Measurements from ENCODE around the gene DOCK7. TPM values are rescaled to one million over a fixed set of nuclear protein-coding genes. Genes with fewer than 3 reads are reported as not detected.

Gene DOCK7
- polyA plus RNA-seq, 1 of the 3 experiments (the other 2 are of a cell fraction): 27.6 TPM

DNA sequence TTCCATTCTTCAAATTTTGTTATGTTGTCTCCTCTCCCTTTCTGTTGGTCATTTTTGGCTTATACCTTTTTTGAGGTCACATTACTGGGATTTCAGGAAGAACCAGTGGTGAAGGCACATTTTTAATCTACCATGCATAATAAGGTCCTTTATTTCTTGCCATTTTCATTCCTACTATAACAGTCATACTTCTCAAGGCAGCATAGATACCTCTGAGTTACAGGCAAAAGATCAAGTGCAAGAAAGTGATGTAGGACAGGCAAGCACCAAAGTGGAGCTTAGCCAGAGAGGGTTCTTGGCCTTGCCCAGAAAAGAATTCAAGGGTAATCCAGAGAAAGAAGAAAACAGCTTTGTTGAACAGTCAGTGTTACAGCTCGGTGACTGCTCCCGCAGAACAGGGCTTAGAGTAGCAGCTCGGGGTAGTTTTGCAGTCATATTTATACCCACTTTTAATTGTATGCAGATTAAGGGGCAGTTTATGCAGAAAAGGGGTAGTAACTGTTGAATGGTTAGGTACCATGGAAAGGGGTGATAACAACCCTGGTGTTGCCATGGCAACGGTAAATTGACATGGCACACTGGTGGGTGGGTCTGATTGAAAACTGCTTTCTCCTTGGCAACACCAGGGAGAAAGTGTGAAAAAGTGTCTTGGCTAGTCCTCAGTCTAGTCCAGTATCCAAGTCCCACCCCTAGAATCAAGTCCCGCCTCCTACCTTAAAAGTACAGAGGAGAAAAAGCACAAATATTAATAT is 39.6 kb upstream of the DOCK7 start:
- Histone ChIP-seq H4K20me1 (ENCODE audit: insufficient read depth) (no peaks in the 10 kb centered on the region), H3K9me3 (no peaks in the 10 kb centered on the region), H3K79me2 (ENCODE audit: insufficient read depth) (no peaks in the 10 kb centered on the region), H3K9me2 (no peaks in the 10 kb centered on the region), H3K36me3 (replicated peaks in 1 of 2; ENCODE audit: control insufficient read depth in 1 of 2, insufficient read depth in 2 of 2, low read length in 1 of 2) (no peaks in the 10 kb centered on the region), H3K4me1 (ENCODE audit: control insufficient read depth in 1 of 2, insufficient read depth in 2 of 2, low read depth in 1 of 2, low read length in 1 of 2) (peaks cover 9 to 26% of the 10 kb centered on the region in 2 experiments; a peak in 3 of 4 replicates), H3K4me2 (0 out of 2 replicates have a peak overlapping the region, but pooled peaks have one; percentile 12), H3K4me3 (ENCODE audit: low read depth in 2 of 2, low read length in 1 of 2) (no peak overlapping the region), H3K27me3 (ENCODE audit: insufficient read depth) (no peaks in the 10 kb centered on the region), H3K27ac (ENCODE audit: low read depth in 2 of 2, low read length in 1 of 2) (peak overlapping the region in 1 of 2 experiments; percentile 33; a peak in 2 of 4 replicates), H3F3A (replicated peaks; ENCODE audit: insufficient read depth) (peaks cover 24% of the 10 kb centered on the region), H3K9ac (no peak overlapping the region), H2AFZ (ENCODE audit: low read depth) (no peak overlapping the region)
- TF ChIP-seq FOXM1 (IDR thresholded peaks at IDR 0.05; ENCODE audit: low read depth): no peak
- no peak for TF ChIP-seq SIN3A (IDR thresholded peaks at IDR 0.05; ENCODE audit: borderline replicate concordance, low read depth, low read length)
- no peak for TF ChIP-seq CHD2 (IDR thresholded peaks at IDR 0.05; ENCODE audit: low read length, partially characterized antibody)
- TF ChIP-seq NFIC (IDR thresholded peaks at IDR 0.05; ENCODE audit: borderline replicate concordance): no peak
- CTCF ChIA-PET: interaction anchor here (4.5 to 9.2 kb wide), 2 partner anchors 19 to 220 kb away, joined by 21 to 48 read pairs; no protein-coding TSS in a partner anchor
- POLR2A ChIA-PET: no interaction called here
- WGBS (ENCODE audit: low lambda C conversion rate): over 99% methylated on average over 5 of the region's 5 CpGs
- DNase-seq: no peak

DNA sequence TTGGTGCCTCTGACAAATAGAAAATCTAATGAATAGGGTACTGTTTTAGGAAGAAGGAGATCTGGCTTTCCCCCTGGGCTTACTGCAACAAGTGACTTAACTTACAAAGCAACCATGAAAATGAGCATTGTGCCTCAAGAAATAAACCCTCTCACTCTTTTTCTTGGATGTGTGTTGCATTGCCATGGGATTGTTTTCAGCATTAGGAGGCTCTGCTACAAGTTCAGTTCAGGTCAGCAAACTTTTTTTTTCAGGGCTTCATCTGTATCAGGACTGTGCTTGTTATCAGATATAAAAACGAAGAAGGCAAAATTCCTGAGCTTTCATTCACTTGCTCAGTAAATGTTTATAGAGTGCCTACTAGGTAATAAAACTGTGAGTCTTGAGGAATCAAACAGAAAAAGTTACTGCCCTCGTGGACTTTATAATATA is 37.8 kb upstream of the DOCK7 start:
- WGBS (ENCODE audit: low lambda C conversion rate): 31% methylated on average over 2 of the region's 2 CpGs
- H2AFZ ChIP-seq (ENCODE audit: low read depth): peak overlapping the region; percentile 58
- no peaks in the 10 kb centered on the region for H3K9me3 ChIP-seq
- CTCF ChIA-PET: interaction anchor here (0.6 to 9.2 kb wide), 4 partner anchors 21 to 595 kb away, joined by 3 to 48 read pairs (median 4); no protein-coding TSS in a partner anchor
- no peaks in the 10 kb centered on the region for H3K36me3 ChIP-seq (replicated peaks in 1 of 2; ENCODE audit: control insufficient read depth in 1 of 2, insufficient read depth in 2 of 2, low read length in 1 of 2)
- peak overlapping the region; percentile 15; the same call in 1 of the 2 replicates for H3K9ac ChIP-seq
- POLR2A ChIA-PET: interaction anchor here (0.6 kb wide), 1 partner anchor 347 kb away, joined by 3 read pairs; no protein-coding TSS in a partner anchor
- no peaks in the 10 kb centered on the region for H3K79me2 ChIP-seq (ENCODE audit: insufficient read depth)
- H3K27me3 ChIP-seq (ENCODE audit: insufficient read depth): no peaks in the 10 kb centered on the region
- TF ChIP-seq, protein P1, sequence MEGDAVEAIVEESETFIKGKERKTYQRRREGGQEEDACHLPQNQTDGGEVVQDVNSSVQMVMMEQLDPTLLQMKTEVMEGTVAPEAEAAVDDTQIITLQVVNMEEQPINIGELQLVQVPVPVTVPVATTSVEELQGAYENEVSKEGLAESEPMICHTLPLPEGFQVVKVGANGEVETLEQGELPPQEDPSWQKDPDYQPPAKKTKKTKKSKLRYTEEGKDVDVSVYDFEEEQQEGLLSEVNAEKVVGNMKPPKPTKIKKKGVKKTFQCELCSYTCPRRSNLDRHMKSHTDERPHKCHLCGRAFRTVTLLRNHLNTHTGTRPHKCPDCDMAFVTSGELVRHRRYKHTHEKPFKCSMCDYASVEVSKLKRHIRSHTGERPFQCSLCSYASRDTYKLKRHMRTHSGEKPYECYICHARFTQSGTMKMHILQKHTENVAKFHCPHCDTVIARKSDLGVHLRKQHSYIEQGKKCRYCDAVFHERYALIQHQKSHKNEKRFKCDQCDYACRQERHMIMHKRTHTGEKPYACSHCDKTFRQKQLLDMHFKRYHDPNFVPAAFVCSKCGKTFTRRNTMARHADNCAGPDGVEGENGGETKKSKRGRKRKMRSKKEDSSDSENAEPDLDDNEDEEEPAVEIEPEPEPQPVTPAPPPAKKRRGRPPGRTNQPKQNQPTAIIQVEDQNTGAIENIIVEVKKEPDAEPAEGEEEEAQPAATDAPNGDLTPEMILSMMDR (IDR thresholded peaks at IDR 0.05): no peak
- peak; percentile 51; the same call in 1 of the 2 replicates for TF ChIP-seq RXRA (IDR thresholded peaks at IDR 0.05; ENCODE audit: borderline replicate concordance, low read depth)
- no peaks in the 10 kb centered on the region for H3K9me2 ChIP-seq
- peak overlapping the region; percentile 52; the same call in 1 of the 2 replicates for H3K4me2 ChIP-seq
- peak overlapping the region; percentile 65 to 70; a peak in 3 of 4 replicates for H3K27ac ChIP-seq (ENCODE audit: low read depth in 2 of 2, low read length in 1 of 2)
- no peak for DNase-seq
- H3K4me3 ChIP-seq (ENCODE audit: low read depth in 2 of 2, low read length in 1 of 2): no peak overlapping the region
- H4K20me1 ChIP-seq (ENCODE audit: insufficient read depth): no peaks in the 10 kb centered on the region
- H3K4me1 ChIP-seq (ENCODE audit: control insufficient read depth in 1 of 2, insufficient read depth in 2 of 2, low read depth in 1 of 2, low read length in 1 of 2): peaks cover 15 to 28% of the 10 kb centered on the region in 2 experiments; a peak in 3 of 4 replicates
- H3F3A ChIP-seq (replicated peaks; ENCODE audit: insufficient read depth): peaks cover 24% of the 10 kb centered on the region

DNA sequence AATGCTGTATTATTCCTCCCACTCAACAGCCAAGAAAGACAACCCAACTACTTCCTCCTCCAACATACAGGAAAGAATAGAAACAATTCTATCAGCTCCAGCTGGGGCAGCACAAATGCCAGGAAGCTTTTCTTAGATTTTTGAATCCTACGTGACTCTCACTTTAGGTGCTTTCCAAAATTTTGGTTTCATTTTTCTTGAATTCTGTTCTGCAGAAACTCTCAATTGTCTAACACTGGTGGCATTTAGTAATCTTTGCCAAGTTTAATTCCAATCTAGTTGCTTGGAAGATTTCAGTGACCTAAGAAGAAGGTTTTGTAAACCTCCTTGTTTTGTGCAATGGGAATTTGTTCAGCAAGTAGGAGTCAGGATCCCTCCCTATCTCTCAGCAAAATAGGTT is 37.1 kb upstream of the DOCK7 start:
- H3K9me3 ChIP-seq: no peaks in the 10 kb centered on the region
- H3K4me2 ChIP-seq: peak overlapping the region; percentile 52
- H3K79me2 ChIP-seq (ENCODE audit: insufficient read depth): no peaks in the 10 kb centered on the region
- 25% methylated on average over 1 of the region's 1 CpG for WGBS (ENCODE audit: low lambda C conversion rate)
- H3K27me3 ChIP-seq (ENCODE audit: insufficient read depth): no peaks in the 10 kb centered on the region
- no peaks in the 10 kb centered on the region for H3K36me3 ChIP-seq (replicated peaks in 1 of 2; ENCODE audit: control insufficient read depth in 1 of 2, insufficient read depth in 2 of 2, low read length in 1 of 2)
- peak overlapping the region; percentile 65 to 70; a peak in 3 of 4 replicates for H3K27ac ChIP-seq (ENCODE audit: low read depth in 2 of 2, low read length in 1 of 2)
- ChIA-PET CTCF (interaction anchor here (1.5 kb wide), 1 partner anchor 549 kb away, joined by 4 read pairs; no protein-coding TSS in a partner anchor), POLR2A (no interaction called here)
- H3K4me1 ChIP-seq (ENCODE audit: control insufficient read depth in 1 of 2, insufficient read depth in 2 of 2, low read depth in 1 of 2, low read length in 1 of 2): peaks cover 20 to 31% of the 10 kb centered on the region in 2 experiments; a peak in 3 of 4 replicates
- H3F3A ChIP-seq (replicated peaks; ENCODE audit: insufficient read depth): peaks cover 24% of the 10 kb centered on the region
- peak overlapping the region; percentile 19 to 48; a peak in 3 of 4 replicates for H3K4me3 ChIP-seq (ENCODE audit: low read depth in 2 of 2, low read length in 1 of 2)
- H2AFZ ChIP-seq (ENCODE audit: low read depth): peak overlapping the region; percentile 58
- TF ChIP-seq NFIC (IDR thresholded peaks at IDR 0.05; ENCODE audit: borderline replicate concordance) (peak; percentile 60), FOXM1 (IDR thresholded peaks at IDR 0.05; ENCODE audit: low read depth) (no peak), TCF12 (IDR thresholded peaks at IDR 0.05) (peak; percentile 27)
- TF ChIP-seq, protein P2, sequence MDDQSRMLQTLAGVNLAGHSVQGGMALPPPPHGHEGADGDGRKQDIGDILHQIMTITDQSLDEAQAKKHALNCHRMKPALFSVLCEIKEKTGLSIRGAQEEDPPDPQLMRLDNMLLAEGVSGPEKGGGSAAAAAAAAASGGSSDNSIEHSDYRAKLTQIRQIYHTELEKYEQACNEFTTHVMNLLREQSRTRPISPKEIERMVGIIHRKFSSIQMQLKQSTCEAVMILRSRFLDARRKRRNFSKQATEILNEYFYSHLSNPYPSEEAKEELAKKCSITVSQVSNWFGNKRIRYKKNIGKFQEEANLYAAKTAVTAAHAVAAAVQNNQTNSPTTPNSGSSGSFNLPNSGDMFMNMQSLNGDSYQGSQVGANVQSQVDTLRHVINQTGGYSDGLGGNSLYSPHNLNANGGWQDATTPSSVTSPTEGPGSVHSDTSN (IDR thresholded peaks at IDR 0.05): 0 out of 2 replicates have a peak, but pooled peaks have one; percentile 3
- peak overlapping the region; percentile 32 for H3K9ac ChIP-seq
- no peak for DNase-seq
- H4K20me1 ChIP-seq (ENCODE audit: insufficient read depth): no peaks in the 10 kb centered on the region
- H3K9me2 ChIP-seq: no peaks in the 10 kb centered on the region

Data from SK-N-SH (cell line).